Right renal pelvis (tissue), 4 donors: ENCODE measurements around the gene PRKAR2B. TPM values are rescaled to one million over a fixed set of nuclear protein-coding genes. Genes with fewer than 3 reads are reported as not detected.

ENCODE experiments used
- DNase-seq, 4 donors: peaks; one replicate each; pipeline ENCODE4 v3.0.0-alpha.2; 2013; ENCODE audit warnings: low read depth in 4 of 4, low spot score in 3 of 4, missing footprints in 1 of 4
- polyA plus RNA-seq, 4 donors: library from polyadenylated mRNA; unstranded; fragments of 120-200 nt; gene quantifications; one replicate each; pipeline ENCODE4 v1.2.1, GENCODE V29; 2013; ENCODE audit not compliant: insufficient read length in 4 of 4

The PRKAR2B gene
- polyA plus RNA-seq, 4 donors: 38.6 to 54.8 (median 46.6) TPM

DNA sequence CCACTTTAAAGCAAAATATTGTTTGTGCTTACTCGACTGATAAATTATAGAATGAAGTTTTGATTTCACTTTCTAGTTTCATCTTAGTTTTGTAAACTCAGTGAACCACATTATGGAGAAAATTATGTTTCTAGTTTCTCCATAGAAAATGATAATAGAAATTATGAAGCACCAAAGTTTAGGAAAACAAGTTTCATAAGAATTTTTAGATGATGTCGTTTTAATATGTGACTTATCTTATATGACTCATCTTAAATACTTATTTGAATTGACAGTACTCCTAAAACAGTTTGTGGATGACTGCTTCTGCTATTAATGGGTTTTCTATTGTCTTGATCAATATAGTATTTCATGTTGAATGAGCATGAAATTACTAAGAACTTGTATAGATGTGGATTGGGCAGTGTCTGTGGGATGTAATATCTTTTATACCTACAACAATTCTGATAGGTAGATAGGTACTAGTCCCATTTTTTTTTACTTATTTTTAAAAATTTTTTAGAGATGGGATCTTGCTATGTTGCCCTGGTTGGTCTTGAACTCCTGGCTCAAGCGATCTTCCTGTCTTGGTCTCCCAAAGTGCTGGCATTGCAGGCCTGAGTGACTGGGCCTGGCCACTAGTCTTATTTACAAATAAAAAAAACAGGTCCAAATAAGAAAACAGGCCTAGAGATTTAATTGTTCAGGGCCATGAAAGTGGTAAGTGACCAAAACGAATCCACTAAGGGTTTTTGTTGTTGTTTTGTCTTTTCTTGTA lies 127.9 kb downstream of the PRKAR2B start:
- no peak for DNase-seq

DNA sequence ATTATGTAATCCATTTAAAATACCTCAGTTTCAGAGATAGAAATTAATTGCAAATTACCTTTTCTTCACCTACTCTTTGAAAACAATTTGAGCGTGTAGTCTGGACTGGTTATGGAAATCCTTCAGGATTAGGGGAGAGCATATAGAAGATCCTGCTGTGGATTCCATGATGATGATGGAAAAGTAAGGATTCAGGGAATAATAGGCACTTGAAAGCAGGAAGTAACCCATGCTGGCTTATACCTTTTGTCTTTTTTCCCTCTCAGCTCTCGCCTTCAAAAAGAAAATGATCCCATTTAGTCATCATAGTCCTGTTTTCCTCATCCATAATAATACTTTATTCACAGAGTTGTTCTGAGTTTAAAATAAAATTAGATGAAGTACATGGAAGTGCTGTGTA lies 128.7 kb downstream of the PRKAR2B start:
- no peak for DNase-seq

DNA sequence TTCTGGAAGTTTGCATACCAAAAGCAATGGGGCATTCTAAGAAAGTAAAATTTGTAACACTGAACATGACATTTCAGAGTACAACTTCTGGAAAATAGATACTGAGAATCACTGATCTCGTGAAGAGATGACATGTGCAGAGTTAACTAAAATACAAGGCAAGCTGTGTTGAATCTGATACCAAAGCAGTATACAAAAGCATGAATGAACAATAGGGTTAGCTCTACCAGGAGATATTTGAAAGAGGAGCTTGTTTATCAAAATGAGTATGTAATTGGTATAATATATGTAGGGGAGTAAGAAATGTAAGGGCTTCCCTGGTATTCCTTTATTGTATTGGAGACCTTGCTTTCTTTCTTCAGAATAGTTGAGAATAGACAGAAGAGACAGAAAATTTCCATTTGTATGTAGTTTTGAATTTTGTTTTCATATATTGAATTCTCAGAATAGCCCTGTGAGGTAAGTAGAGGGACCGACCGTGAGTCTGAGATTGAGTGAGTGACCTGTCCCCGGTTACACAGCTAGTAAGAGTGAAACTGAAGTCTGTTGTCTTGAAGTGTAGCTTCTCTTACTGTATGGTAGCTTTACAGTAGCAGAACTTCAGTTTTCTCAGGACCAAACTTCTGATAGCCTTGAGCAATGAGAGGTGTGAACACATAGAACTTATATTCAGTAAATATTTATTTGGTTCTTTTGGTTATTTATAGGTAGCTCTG lies 129.3 kb downstream of the PRKAR2B start:
- DNase-seq: no peak

DNA sequence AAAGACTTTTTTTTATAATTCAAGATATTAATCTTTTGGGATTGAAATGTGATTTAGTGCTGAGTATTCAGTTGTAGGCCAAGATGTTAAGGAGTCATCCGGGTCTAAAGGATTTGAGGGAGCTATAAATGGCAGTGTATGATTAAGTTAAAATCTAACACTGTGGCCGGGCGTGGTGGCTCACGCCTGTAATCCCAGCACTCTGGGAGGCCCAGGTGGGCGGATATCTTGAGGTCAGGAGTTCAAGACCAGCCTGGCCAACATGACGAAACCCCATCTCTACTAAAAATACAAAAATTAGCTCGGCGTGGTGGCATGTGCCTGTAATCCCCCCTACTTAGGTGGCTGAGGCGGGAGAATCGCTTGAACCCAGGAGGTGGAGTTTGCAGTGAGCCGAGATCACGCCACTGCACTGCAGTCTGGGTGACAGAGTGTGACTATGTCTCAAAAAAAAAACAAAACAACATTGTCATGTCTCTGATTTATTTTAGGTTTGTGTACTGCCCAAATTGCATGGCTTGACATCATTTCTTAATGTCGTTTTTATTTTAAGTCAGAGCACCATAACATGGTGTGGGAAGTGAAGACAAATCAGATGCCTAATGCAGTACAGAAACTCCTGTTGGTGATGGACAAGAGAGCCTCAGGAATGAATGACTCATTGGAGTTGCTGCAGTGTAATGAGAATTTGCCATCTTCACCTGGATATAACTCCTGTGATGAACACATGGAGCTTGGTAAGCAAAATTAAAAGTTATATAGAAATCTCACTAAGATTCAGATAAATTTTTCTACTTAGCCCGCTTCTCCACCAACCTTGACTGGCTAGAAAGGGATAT lies 135.0 kb downstream of the PRKAR2B start:
- no peak for DNase-seq

GRCh38 chr7:107180378-107180777 lies 135.9 kb downstream of the PRKAR2B start:
- DNase-seq: no peak

GRCh38 chr7:107181172-107181571 lies 136.7 kb downstream of the PRKAR2B start:
- no peak for DNase-seq

DNA sequence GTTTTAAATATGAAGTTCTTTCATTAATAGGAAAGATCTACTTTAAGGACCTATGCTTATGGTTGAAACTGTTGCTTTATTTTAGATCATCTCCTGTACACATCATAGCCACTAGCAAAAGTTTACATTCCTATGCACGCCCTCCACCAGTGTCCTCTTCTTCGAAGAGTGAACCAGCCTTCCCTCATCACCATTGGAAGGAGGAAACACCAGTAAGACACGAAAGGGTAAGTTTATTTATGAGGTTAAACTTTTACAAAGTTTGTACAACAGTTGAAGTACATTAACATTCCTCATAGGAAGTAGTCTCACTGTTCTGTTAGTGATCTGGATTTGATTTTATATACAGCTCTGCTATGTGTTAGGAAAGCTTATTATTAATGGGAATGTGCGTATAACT lies 141.2 kb downstream of the PRKAR2B start:
- DNase-seq: no peak

DNA sequence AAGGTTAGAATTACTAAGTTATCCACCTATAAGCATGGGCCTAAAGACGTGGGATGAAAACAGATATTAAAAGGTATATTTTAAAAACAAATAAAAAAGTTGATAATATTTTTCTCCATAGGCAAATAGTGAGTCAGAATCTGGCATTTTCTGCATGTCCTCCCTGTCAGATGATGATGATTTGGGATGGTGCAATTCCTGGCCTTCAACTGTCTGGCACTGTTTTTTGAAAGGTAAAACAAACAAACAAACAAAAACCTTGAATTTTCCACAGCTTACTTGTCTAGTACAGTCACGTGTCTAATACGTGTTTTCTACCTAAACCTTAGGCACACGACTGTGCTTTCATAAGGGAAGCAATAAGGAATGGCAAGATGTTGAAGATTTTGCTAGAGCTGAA lies 141.7 kb downstream of the PRKAR2B start:
- DNase-seq: no peak

GRCh38 chr7:107187774-107188173 lies 143.3 kb downstream of the PRKAR2B start:
- no peak for DNase-seq

DNA sequence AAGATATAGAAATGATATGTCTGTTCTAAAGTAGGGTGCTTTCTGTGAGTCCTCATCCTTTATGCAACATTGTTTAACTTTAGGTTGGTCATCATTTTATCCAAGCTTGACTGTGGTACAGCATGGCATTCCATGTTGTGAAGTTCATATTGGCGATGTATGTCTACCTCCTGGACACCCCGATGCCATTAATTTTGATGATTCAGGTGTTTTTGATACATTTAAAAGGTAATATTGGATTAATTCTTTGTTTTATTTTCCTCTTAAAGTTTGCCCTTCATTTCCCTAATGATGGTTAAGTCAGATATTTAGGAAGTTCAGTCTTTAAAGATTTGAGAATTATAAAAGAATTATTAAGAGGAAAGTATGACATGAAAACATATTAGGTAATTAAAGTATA lies 145.6 kb downstream of the PRKAR2B start:
- DNase-seq: no peak

GRCh38 chr7:107194052-107194451 lies 149.5 kb downstream of the PRKAR2B start:
- no peak for DNase-seq

GRCh38 chr7:107196834-107197610 lies 152.5 kb downstream of the PRKAR2B start:
- DNase-seq: no peak

- DNase-seq: peak in 2 of 4 donors; percentile 14 to 16
Measured at GRCh38 chr7:107201795-107202450, 157.4 kb downstream of the PRKAR2B start.

DNA sequence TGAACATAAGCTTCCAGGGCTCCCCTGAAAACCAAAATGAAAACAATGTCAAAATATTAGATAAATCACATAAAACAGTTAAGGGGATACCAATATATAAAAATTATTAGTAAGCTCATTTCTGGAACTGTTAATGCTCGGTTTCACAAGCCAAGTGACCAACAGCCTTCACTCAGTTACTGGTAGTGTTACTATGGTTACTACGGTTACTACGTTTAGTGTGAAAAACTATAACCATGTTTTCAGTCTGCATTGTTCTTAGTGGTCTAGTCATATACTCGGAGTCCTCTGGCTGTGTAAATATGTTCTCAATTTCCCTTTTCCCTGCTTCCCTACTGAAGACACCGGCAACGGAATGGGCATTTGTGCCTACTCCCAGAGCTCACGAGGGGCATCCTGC lies 159.1 kb downstream of the PRKAR2B start:
- DNase-seq: no peak

- no peak for DNase-seq
Measured at GRCh38 chr7:107206136-107206535, 161.6 kb downstream of the PRKAR2B start.

GRCh38 chr7:107206706-107207105 lies 162.2 kb downstream of the PRKAR2B start:
- DNase-seq: no peak

DNA sequence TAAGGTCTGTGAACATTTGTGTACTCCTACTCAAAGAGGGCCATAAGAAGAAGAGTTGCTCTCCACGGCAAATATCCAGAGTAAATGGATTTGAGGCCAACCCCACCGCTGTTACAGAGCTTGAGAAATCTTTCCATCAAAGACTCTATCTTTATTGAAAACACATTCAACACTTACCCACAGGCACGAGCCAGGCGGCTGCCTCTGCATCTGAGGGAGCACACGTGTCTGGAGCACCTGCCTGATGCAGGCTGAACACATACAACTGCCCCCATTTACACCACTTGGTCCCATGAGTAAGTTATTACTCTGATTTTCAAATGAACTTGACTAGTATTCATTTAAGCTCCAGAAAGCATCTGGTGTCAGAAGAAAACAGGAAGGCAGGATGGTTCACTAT lies 163.0 kb downstream of the PRKAR2B start:
- no peak for DNase-seq

DNA sequence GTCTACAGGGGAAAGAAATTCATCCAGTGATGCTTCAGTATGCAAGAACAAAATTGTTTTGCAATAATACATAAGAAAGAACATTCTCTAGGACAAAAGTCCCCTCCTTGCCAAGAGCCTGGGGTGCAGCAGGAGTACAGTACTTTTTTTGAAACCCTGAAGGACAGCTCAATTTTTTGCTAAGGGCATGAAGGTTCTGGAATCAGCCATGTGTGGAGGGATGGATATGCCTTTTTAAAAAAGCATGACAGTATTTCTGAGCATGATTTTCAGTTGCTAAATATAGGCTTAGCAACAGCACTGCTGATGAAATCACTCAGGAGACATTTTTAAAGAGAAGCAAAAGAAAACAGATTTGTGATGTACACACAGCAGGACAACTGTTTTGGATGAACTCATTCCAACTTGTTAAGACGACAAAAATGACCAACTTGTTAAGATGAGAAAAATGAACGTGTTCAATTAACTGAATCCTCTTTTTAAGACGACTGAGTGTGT lies 163.6 kb downstream of the PRKAR2B start:
- no peak for DNase-seq

DNA sequence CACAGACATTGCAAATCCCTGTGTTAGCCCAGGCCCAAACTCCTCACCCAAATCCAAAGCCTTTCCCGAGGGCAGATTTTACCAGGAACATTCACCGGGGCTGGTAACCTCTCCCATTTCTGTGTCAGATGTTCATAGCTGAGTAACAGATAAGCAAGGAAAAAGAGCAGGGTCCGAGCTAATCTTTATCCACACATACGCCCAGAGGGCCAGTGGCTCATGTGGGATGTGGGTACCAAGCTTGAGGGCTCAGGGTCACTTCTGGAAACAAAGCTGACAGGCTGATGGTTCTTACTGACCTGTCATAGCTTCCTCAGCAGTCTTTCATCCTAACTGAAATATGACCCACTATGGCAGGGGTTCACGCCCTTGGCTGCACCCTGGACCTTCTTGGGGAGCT lies 164.1 kb downstream of the PRKAR2B start:
- DNase-seq: no peak

- no peak for DNase-seq
Measured at GRCh38 chr7:107209565-107209964, 165.1 kb downstream of the PRKAR2B start.
